IMR-90 (cell line): Measurements from ENCODE around the gene PLA2G2D. TPM values are rescaled to one million over a fixed set of nuclear protein-coding genes. Genes with fewer than 3 reads are reported as not detected.

Experiments used
- ATAC-seq: fragments of 200-7000 bp; cut with Tn5 transposase; 2 replicates; pipeline ENCODE4 v1.9.1; 2020; ENCODE audit warnings: low read depth, mild to moderate bottlenecking, moderate library complexity
- BruUV-seq: library from RNA; stranded (reverse); fragments of 400-500 nt; replicated peaks from 2 replicates; lab custom pipeline; 2021; lab: Mats Ljungman, UMichigan
- CTCF ChIA-PET: fragments of 300-600 bp; formaldehyde crosslinking; extraction: SDS; loops from one replicate; lab custom pipeline; 2021; ENCODE audit warnings: antibody characterized with exemption; lab: Yijun Ruan, JAX
- POLR2A ChIA-PET: fragments of 300-600 bp; sonication (Branson Sonifier 250); formaldehyde crosslinking; loops from one replicate; lab custom pipeline; 2022; ENCODE audit warnings: antibody characterized with exemption; ENCODE audit not compliant: unreplicated experiment; lab: Charles Lee
- DNase-seq: peaks from one replicate; pipeline ENCODE4 v3.0.0; 2013
- H2AFZ ChIP-seq: replicated peaks from 2 replicates; pipeline ENCODE3; 2013; ENCODE audit warnings: low read length, mild to moderate bottlenecking; ENCODE audit not compliant: poor library complexity
- H2AK5ac ChIP-seq: 2 replicates; pipeline ENCODE4 v1.6.1; 2013; ENCODE audit warnings: low read depth, low read length, inconsistent platforms
- H2AK9ac ChIP-seq: replicated peaks from 2 replicates; pipeline ENCODE3; 2013; ENCODE audit warnings: mild to moderate bottlenecking, low read depth, low read length, moderate library complexity; ENCODE audit not compliant: poor library complexity
- H2BK120ac ChIP-seq: 2 replicates; pipeline ENCODE4 v1.6.1; 2013; ENCODE audit warnings: low read depth, low read length, inconsistent platforms
- H2BK15ac ChIP-seq: 3 replicates; pipeline ENCODE4 v1.6.1; 2013; ENCODE audit warnings: low read depth, low read length, inconsistent platforms
- H2BK20ac ChIP-seq: 2 replicates; pipeline ENCODE4 v1.6.1; 2013; ENCODE audit warnings: low read depth, mild to moderate bottlenecking, inconsistent platforms, low read length, moderate library complexity
- H2BK5ac ChIP-seq: 2 replicates; pipeline ENCODE4 v1.6.1; 2013; ENCODE audit warnings: mild to moderate bottlenecking, low read depth, low read length, inconsistent platforms; ENCODE audit not compliant: poor library complexity, severe bottlenecking
- H3K14ac ChIP-seq: replicated peaks from 2 replicates; pipeline ENCODE4 v1.6.1; 2013; ENCODE audit warnings: low read depth, low read length, inconsistent platforms
- H3K18ac ChIP-seq: 2 replicates; pipeline ENCODE4 v1.6.1; 2013; ENCODE audit warnings: low read depth, low read length, control low read depth
- H3K23ac ChIP-seq: 2 replicates; pipeline ENCODE4 v1.6.1; 2013; ENCODE audit warnings: low read depth, low read length, inconsistent platforms
- H3K27ac ChIP-seq: 2 replicates; pipeline ENCODE4 v1.5.1; 2013; ENCODE audit warnings: mild to moderate bottlenecking, control low read depth, low read length; ENCODE audit not compliant: insufficient read depth
- H3K27me3 ChIP-seq: 2 replicates; pipeline ENCODE4 v1.6.1; 2013; ENCODE audit warnings: low read length; ENCODE audit not compliant: control insufficient read depth, insufficient read depth
- H3K36me3 ChIP-seq: 2 replicates; pipeline ENCODE4 v1.6.1; 2013; ENCODE audit warnings: low read length, mixed read lengths; ENCODE audit not compliant: control insufficient read depth, insufficient read depth
- H3K4ac ChIP-seq: 2 replicates; pipeline ENCODE4 v1.6.1; 2013; ENCODE audit warnings: low read depth, low read length, inconsistent platforms
- H3K4me1 ChIP-seq: 2 replicates; pipeline ENCODE4 v1.6.1; 2013; ENCODE audit warnings: low read length, mixed read lengths; ENCODE audit not compliant: control insufficient read depth, insufficient read depth
- H3K4me2 ChIP-seq: 2 replicates; pipeline ENCODE4 v1.6.1; 2013; ENCODE audit warnings: low read depth, mild to moderate bottlenecking, control low read depth, low read length, moderate library complexity
- H3K4me3 ChIP-seq: 2 replicates; pipeline ENCODE4 v1.5.1; 2013; ENCODE audit warnings: low read depth, mild to moderate bottlenecking, control low read depth, low read length, moderate library complexity; ENCODE audit not compliant: insufficient read depth
- H3K56ac ChIP-seq: 2 replicates; pipeline ENCODE4 v1.6.1; 2013; ENCODE audit warnings: low read length, inconsistent platforms; ENCODE audit not compliant: insufficient read depth; ENCODE audit errors: extremely low read depth
- H3K79me1 ChIP-seq, 2 experiments: 2 replicates each; pipeline ENCODE4 v1.6.1; 2013; ENCODE audit warnings: low read length in 2 of 2, inconsistent platforms in 1 of 2, low read depth in 1 of 2
- H3K9ac ChIP-seq: 2 replicates; pipeline ENCODE4 v1.6.1; 2013; ENCODE audit warnings: low read depth, low read length, control low read depth
- H3K9me1 ChIP-seq: 2 replicates; pipeline ENCODE4 v1.6.1; 2013; ENCODE audit warnings: low read length, inconsistent platforms; ENCODE audit not compliant: insufficient read depth
- H3K9me3 ChIP-seq: 2 replicates; pipeline ENCODE4 v1.6.1; 2013; ENCODE audit warnings: low read length; ENCODE audit not compliant: control insufficient read depth, insufficient read depth
- H4K20me1 ChIP-seq: 2 replicates; pipeline ENCODE4 v1.6.1; 2013; ENCODE audit warnings: low read length, inconsistent platforms; ENCODE audit not compliant: insufficient read depth
- H4K5ac ChIP-seq: 2 replicates; pipeline ENCODE4 v1.6.1; 2013; ENCODE audit warnings: mild to moderate bottlenecking, low read depth, low read length, control low read depth
- H4K8ac ChIP-seq, 2 experiments: 2 replicates each; pipeline ENCODE4 v1.6.1; 2013; ENCODE audit warnings: low read depth in 2 of 2, low read length in 2 of 2, control low read depth in 1 of 2, inconsistent platforms in 1 of 2
- H4K91ac ChIP-seq: 2 replicates; pipeline ENCODE4 v1.6.1; 2013; ENCODE audit warnings: low read depth, low read length, inconsistent platforms; ENCODE audit not compliant: insufficient read depth
- BHLHE40 ChIP-seq: fragments of 150-350 bp; IDR thresholded peaks from 2 replicates; pipeline ENCODE4 v1.6.1; 2016; ENCODE audit warnings: mild to moderate bottlenecking, low read depth, low read length
- CEBPB ChIP-seq: IDR thresholded peaks from 2 replicates; pipeline ENCODE4 v1.6.1; 2012; ENCODE audit warnings: low read depth, low read length, improper control_type of control experiment
- CHD1 ChIP-seq: IDR thresholded peaks from 2 replicates; pipeline ENCODE4 v1.6.1; 2012; ENCODE audit warnings: low read depth, low read length, improper control_type of control experiment
- CTCF ChIP-seq: conservative IDR thresholded peaks from 2 replicates; pipeline ENCODE4 v1.5.1; 2012; ENCODE audit warnings: mild to moderate bottlenecking, low read depth, low read length, improper control_type of control experiment
- ELK1 ChIP-seq: fragments of 150-350 bp; IDR thresholded peaks from 2 replicates; pipeline ENCODE4 v1.6.1; 2016; ENCODE audit warnings: low read depth, mild to moderate bottlenecking, low read length, moderate library complexity, borderline replicate concordance
- FOS ChIP-seq: fragments of 150-350 bp; IDR thresholded peaks from 2 replicates; pipeline ENCODE4 v1.6.1; 2016; ENCODE audit warnings: low read depth, low read length
- MAFK ChIP-seq: IDR thresholded peaks from 2 replicates; pipeline ENCODE4 v1.6.1; 2012; ENCODE audit warnings: low read depth, low read length, improper control_type of control experiment
- MAZ ChIP-seq: IDR thresholded peaks from 2 replicates; pipeline ENCODE4 v1.6.1; 2012; ENCODE audit warnings: low read depth, mild to moderate bottlenecking, low read length, improper control_type of control experiment, moderate library complexity, borderline replicate concordance
- MXI1 ChIP-seq: IDR thresholded peaks from 2 replicates; pipeline ENCODE4 v1.6.1; 2012; ENCODE audit warnings: low read depth, mild to moderate bottlenecking, low read length, moderate library complexity, borderline replicate concordance
- NFE2L2 ChIP-seq: fragments of 150-350 bp; IDR thresholded peaks from 2 replicates; pipeline ENCODE4 v1.6.1; 2016; ENCODE audit warnings: low read depth, mild to moderate bottlenecking, low read length
- POLR2A ChIP-seq: IDR thresholded peaks from 2 replicates; pipeline ENCODE4 v1.6.1; 2012; ENCODE audit warnings: mild to moderate bottlenecking, low read depth, low read length
- RAD21 ChIP-seq: IDR thresholded peaks from 2 replicates; pipeline ENCODE4 v1.6.1; 2012; ENCODE audit warnings: low read length, improper control_type of control experiment
- RCOR1 ChIP-seq: IDR thresholded peaks from 2 replicates; pipeline ENCODE4 v1.6.1; 2012; ENCODE audit warnings: mild to moderate bottlenecking, low read length, improper control_type of control experiment; ENCODE audit not compliant: insufficient replicate concordance
- RFX5 ChIP-seq: IDR thresholded peaks from 2 replicates; pipeline ENCODE4 v1.8.0; 2012; ENCODE audit warnings: low read depth, mild to moderate bottlenecking, low read length, moderate library complexity
- SMC3 ChIP-seq: fragments of 150-350 bp; IDR thresholded peaks from 2 replicates; pipeline ENCODE4 v1.6.1; 2016; ENCODE audit warnings: low read depth, mild to moderate bottlenecking, antibody characterized with exemption, low read length, moderate library complexity
- USF2 ChIP-seq: fragments of 150-350 bp; IDR thresholded peaks from 2 replicates; pipeline ENCODE4 v1.6.1; 2017; ENCODE audit warnings: mild to moderate bottlenecking, antibody characterized with exemption, low read length, low read depth
- WGBS, 2 experiments: methylation state at CpG; one replicate each; pipeline versions ENCODE4 v1.1.5 to v1.1.7; 2013; ENCODE audit warnings: missing lambda C conversion rate in 2 of 2; ENCODE audit not compliant: insufficient read length in 1 of 2; ENCODE audit errors: extremely low coverage in 2 of 2; 5-methylcytosine and 5-hydroxymethylcytosine counted together
- dilution Hi-C: fragments of 300-500 bp; cut with HindIII; formaldehyde crosslinking; loops from one replicate; pipeline ENCODE4 v1.14.3; 2018; ENCODE audit warnings: low sequenced_read_pairs; ENCODE audit not compliant: unreplicated experiment
- in situ Hi-C: fragments of 300-500 bp; cut with MboI; formaldehyde crosslinking; loops from 3 replicates; pipeline ENCODE4 v1.14.3; 2019; ENCODE audit warnings: low sequenced_read_pairs, inconsistent platforms, mixed read lengths
- intact Hi-C: fragments of 100-400 bp; cut with micrococcal nuclease; formaldehyde crosslinking; loops from 2 replicates; pipeline ENCODE4 v1.10.0; 2022
- polyA plus RNA-seq, 3 experiments: library from polyadenylated mRNA; depleted of rRNA; stranded (reverse); fragments of >200 nt; gene quantifications; 2 replicates each; pipeline ENCODE4 v1.2.3, GENCODE V29; 2012; ENCODE audit warnings: low replicate concordance in 1 of 3
- total RNA-seq: library from RNA; depleted of rRNA; stranded (reverse); fragments of >200 nt; gene quantifications from 2 replicates; pipeline ENCODE4 v1.2.3, GENCODE V29; 2012

The PLA2G2D gene
- total and polyA plus RNA-seq, 2 of the 4 experiments (the other 2 are of a cell fraction): not detected

- Histone ChIP-seq H2AK5ac (no peak overlapping the region), H3K18ac (no peak overlapping the region), H3K79me1 (no peaks in the 10 kb centered on the region), H3K56ac (no peak overlapping the region), H3K9ac (no peak overlapping the region), H4K8ac (no peak overlapping the region), H2BK120ac (no peak overlapping the region), H3K14ac (no peak overlapping the region), H3K4me2 (no peak overlapping the region), H2AK9ac (no peak overlapping the region), H4K20me1 (no peaks in the 10 kb centered on the region), H2BK15ac (no peak overlapping the region), H4K5ac (no peak overlapping the region), H3K9me3 (peaks cover 6% of the 10 kb centered on the region), H2BK5ac (no peak overlapping the region), H3K4me3 (no peak overlapping the region), H2BK20ac (no peak overlapping the region), H3K36me3 (no peaks in the 10 kb centered on the region), H4K91ac (no peak overlapping the region), H3K27ac (no peak overlapping the region), H3K4ac (no peak overlapping the region), H3K9me1 (no peaks in the 10 kb centered on the region), H3K27me3 (peaks cover 16% of the 10 kb centered on the region), H3K4me1 (no peaks in the 10 kb centered on the region; the same call in 1 of the 2 replicates), H2AFZ (no peak overlapping the region), H3K23ac (no peak overlapping the region)
- intact Hi-C loops: no loop called here
- POLR2A ChIA-PET: interaction anchor here (0.6 kb wide), 1 partner anchor 413 kb away, joined by 3 read pairs; no protein-coding TSS in a partner anchor
- BruUV-seq: no TSS peak
- ATAC-seq: no peak
- CTCF ChIA-PET: interaction anchor here (1.0 kb wide), 1 partner anchor 329 kb away, joined by 3 read pairs; no protein-coding TSS in a partner anchor
- TF ChIP-seq RFX5: no peak
- TF ChIP-seq USF2: no peak
- TF ChIP-seq CEBPB: no peak
- TF ChIP-seq CHD1: no peak
- TF ChIP-seq MAZ: no peak
- TF ChIP-seq POLR2A: no peak
- TF ChIP-seq RCOR1: no peak
- TF ChIP-seq FOS: no peak
- no peak for TF ChIP-seq SMC3
- no peak for TF ChIP-seq BHLHE40
- TF ChIP-seq NFE2L2: no peak
- TF ChIP-seq RAD21: no peak
- no peak for TF ChIP-seq MXI1
- TF ChIP-seq CTCF: no peak
- TF ChIP-seq MAFK: no peak
- no peak for TF ChIP-seq ELK1
- no peak for DNase-seq
- dilution Hi-C loops: no loop called here
- WGBS, 2 experiments: 66% methylated on average over 14 of the region's 17 CpGs; no CpG with 5 or more reads in 1 of the 2 experiments
- in situ Hi-C loops: no loop called here
These were observed 46.7 kb upstream of the PLA2G2D start for GRCh38 chr1:20166051-20166450.
